ENCODE data around the gene ITPRIPL2. TPM values are rescaled to one million over a fixed set of nuclear protein-coding genes. Genes with fewer than 3 reads are reported as not detected.

Gene ITPRIPL2
- 2.3 TPM for polyA plus RNA-seq (2013, experiment 1 of 2)
- polyA plus RNA-seq (2013, experiment 2 of 2): 2.5 TPM

DNA sequence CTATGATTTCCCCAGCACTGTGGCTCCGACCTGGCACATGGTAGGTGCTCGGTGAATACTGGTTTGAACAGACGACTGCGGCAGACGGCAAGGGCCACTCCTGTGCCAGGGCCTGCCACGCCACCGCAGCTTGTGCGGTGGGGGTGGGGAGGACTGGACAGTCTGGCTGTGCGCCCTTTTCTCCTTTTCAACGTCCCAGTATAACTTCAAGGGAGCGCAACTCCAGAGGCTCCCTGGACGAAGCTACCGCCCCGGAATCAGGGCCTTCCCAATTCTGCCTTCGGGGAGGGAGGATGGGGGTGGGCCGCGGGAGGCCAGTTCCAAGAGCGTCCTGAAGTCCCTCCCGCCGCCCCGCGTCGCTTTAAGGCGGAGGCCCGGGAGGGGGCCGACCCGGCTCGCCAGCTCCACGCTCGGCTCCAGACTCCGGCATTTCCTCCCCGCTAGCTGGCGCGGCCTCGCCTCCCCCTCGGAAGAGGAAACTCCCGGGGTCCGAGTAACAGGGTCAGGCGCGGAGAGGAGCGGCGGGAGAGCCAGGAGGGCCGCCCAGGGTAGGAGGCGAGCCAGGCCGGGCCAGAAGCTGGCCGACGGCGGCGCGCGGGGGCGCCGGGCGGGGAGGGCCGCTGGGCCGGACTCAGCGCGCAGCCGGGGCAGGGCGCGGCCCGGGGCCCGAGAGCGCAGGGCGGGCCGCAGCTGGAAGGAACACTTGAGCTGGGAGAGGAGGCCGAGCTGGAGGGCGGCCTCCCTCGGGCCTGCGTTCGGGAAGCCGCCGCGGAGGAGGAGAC is at the start of gene ITPRIPL2:
Gene ITPRIPL2 (plus strand): TSS at position 388 of the 782 bp plus-strand sequence. CDS start 498 bp downstream, outside the sequence.
- H3K27ac ChIP-seq (ENCODE audit: low read depth, low read length): peak within 1 kb of the TSS; percentile 40

GRCh38 chr16:19066988-19067348 is 46.8 kb upstream of the ITPRIPL2 start:
- H3K56ac ChIP-seq (ENCODE audit: low read length): no peak overlapping the region
- H4K5ac ChIP-seq (ENCODE audit: low read length): no peak overlapping the region
- H2AK5ac ChIP-seq (ENCODE audit: low read length): no peak overlapping the region
- no peak overlapping the region for H2BK15ac ChIP-seq (replicated peaks; ENCODE audit: low read depth)
- no peak overlapping the region for H2BK5ac ChIP-seq (ENCODE audit: low read length)
- H3K4me3 ChIP-seq (ENCODE audit: low read length): no peak overlapping the region
- no peaks in the 10 kb centered on the region for H3K79me1 ChIP-seq (ENCODE audit: low read length)
- H3K4ac ChIP-seq (ENCODE audit: low read depth, low read length): no peak overlapping the region
- no peak overlapping the region for H3K18ac ChIP-seq (ENCODE audit: low read length)
- no peaks in the 10 kb centered on the region for H3K79me2 ChIP-seq (ENCODE audit: control insufficient read depth, insufficient read depth, low read length)
- H3K4me1 ChIP-seq (ENCODE audit: control insufficient read depth, low read depth, low read length): no peaks in the 10 kb centered on the region
- no peak overlapping the region for H3K23ac ChIP-seq (ENCODE audit: low read length)
- H3K27ac ChIP-seq (ENCODE audit: low read depth, low read length): no peak overlapping the region
- no peak overlapping the region for H3K4me2 ChIP-seq (ENCODE audit: low read length)
- no peak overlapping the region for H2BK120ac ChIP-seq (ENCODE audit: low read depth, low read length)
- no CpG with 5 or more reads among the region's 9 CpGs for WGBS (ENCODE audit: extremely low coverage, insufficient coverage, low lambda C conversion rate)
- peak overlapping the region; percentile 94 for H4K8ac ChIP-seq (ENCODE audit: low read depth, low read length)
- H3K36me3 ChIP-seq (ENCODE audit: control insufficient read depth, insufficient read depth, low read length): no peaks in the 10 kb centered on the region
- H3K9ac ChIP-seq (ENCODE audit: low read length): no peak overlapping the region
- no peak for DNase-seq
- no peaks in the 10 kb centered on the region for H3K27me3 ChIP-seq (ENCODE audit: insufficient read depth, low read length, poor library complexity)

More for the DNA sequence above, at the start of gene ITPRIPL2:
- Histone ChIP-seq H3K4me2 (ENCODE audit: low read length) (peak within 1 kb of the TSS; percentile 32), H3K4me1 (ENCODE audit: control insufficient read depth, low read depth, low read length) (peaks cover 4% of the 10 kb centered on the region), H2BK5ac (ENCODE audit: low read length) (peak within 1 kb of the TSS; percentile 52), H3K4ac (ENCODE audit: low read depth, low read length) (peak within 1 kb of the TSS; percentile 60), H3K27me3 (ENCODE audit: insufficient read depth, low read length, poor library complexity) (no peaks in the 10 kb centered on the region), H3K79me2 (ENCODE audit: control insufficient read depth, insufficient read depth, low read length) (no peaks in the 10 kb centered on the region), H2BK120ac (ENCODE audit: low read depth, low read length) (no peak within 1 kb of the TSS), H2AK5ac (ENCODE audit: low read length) (no peak within 1 kb of the TSS), H4K8ac (ENCODE audit: low read depth, low read length) (peak within 1 kb of the TSS; percentile 95), H3K9ac (ENCODE audit: low read length) (peak within 1 kb of the TSS; percentile 80), H4K5ac (ENCODE audit: low read length) (no peak within 1 kb of the TSS), H2BK15ac (replicated peaks; ENCODE audit: low read depth) (no peak within 1 kb of the TSS), H3K36me3 (ENCODE audit: control insufficient read depth, insufficient read depth, low read length) (no peaks in the 10 kb centered on the region), H3K18ac (ENCODE audit: low read length) (peak within 1 kb of the TSS; percentile 75), H3K4me3 (ENCODE audit: low read length) (peak within 1 kb of the TSS; percentile 50), H3K23ac (ENCODE audit: low read length) (no peak within 1 kb of the TSS), H3K56ac (ENCODE audit: low read length) (peak within 1 kb of the TSS; percentile 87), H3K79me1 (ENCODE audit: low read length) (no peaks in the 10 kb centered on the region)
- DNase-seq: peak; percentile 88
- WGBS (ENCODE audit: extremely low coverage, insufficient coverage, low lambda C conversion rate): no CpG with 5 or more reads among the region's 74 CpGs

GRCh38 chr16:19067349-19068236 is 46.2 kb upstream of the ITPRIPL2 start, which contains the start of gene COQ7:
TSS of gene COQ7 (plus strand) at chr16:19067614. CDS start at chr16:19067665, 51 bp downstream.
- Histone ChIP-seq H3K4me3 (ENCODE audit: low read length) (peak within 1 kb of the TSS; percentile 71), H2BK15ac (replicated peaks; ENCODE audit: low read depth) (no peak within 1 kb of the TSS), H3K9ac (ENCODE audit: low read length) (peak within 1 kb of the TSS; percentile 84), H3K4me2 (ENCODE audit: low read length) (peak within 1 kb of the TSS; percentile 95), H3K27ac (ENCODE audit: low read depth, low read length) (peak within 1 kb of the TSS; percentile 89), H4K8ac (ENCODE audit: low read depth, low read length) (peak within 1 kb of the TSS; percentile 94), H3K79me1 (ENCODE audit: low read length) (no peaks in the 10 kb centered on the region), H3K56ac (ENCODE audit: low read length) (peak within 1 kb of the TSS; percentile 93), H3K36me3 (ENCODE audit: control insufficient read depth, insufficient read depth, low read length) (no peaks in the 10 kb centered on the region), H2BK120ac (ENCODE audit: low read depth, low read length) (peak within 1 kb of the TSS; percentile 88), H3K4ac (ENCODE audit: low read depth, low read length) (peak within 1 kb of the TSS; percentile 97), H3K18ac (ENCODE audit: low read length) (peak within 1 kb of the TSS; percentile 97), H3K4me1 (ENCODE audit: control insufficient read depth, low read depth, low read length) (no peaks in the 10 kb centered on the region), H3K27me3 (ENCODE audit: insufficient read depth, low read length, poor library complexity) (no peaks in the 10 kb centered on the region), H2BK5ac (ENCODE audit: low read length) (peak within 1 kb of the TSS; percentile 74), H3K23ac (ENCODE audit: low read length) (no peak within 1 kb of the TSS), H4K5ac (ENCODE audit: low read length) (no peak within 1 kb of the TSS), H2AK5ac (ENCODE audit: low read length) (no peak within 1 kb of the TSS), H3K79me2 (ENCODE audit: control insufficient read depth, insufficient read depth, low read length) (no peaks in the 10 kb centered on the region)
- peak; percentile 100 for DNase-seq
- no CpG with 5 or more reads among the region's 68 CpGs for WGBS (ENCODE audit: extremely low coverage, insufficient coverage, low lambda C conversion rate)

DNA sequence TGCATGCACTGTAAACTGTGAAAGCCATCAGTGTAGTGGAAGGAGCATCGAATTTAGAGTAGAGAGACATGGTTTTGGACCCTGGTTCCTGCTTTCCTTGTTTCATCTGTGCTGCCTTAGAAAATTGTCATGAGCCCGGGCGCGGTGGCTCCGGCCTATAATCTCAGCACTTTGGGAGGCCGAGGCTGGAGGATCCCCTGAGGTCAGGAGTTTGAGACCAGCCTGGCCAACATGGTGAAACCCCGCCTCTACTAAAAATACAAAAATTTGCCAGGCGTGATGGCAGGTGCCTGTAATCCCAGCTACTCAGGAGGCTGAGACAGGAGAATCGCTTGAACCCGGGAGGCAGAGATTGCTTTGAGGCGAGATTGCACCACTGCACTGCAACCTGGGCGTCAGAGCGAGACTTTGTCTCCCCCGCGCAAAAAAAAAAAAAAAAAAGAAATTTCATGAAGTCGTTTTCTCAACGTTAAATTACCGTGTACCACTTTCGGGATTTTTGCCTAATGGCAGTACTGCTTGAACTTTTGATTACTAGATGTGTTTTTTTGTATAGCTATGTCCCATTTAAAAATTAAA is 45.4 kb upstream of the ITPRIPL2 start:
- Histone ChIP-seq H2AK5ac (ENCODE audit: low read length) (no peak overlapping the region), H3K79me2 (ENCODE audit: control insufficient read depth, insufficient read depth, low read length) (no peaks in the 10 kb centered on the region), H3K23ac (ENCODE audit: low read length) (no peak overlapping the region), H2BK120ac (ENCODE audit: low read depth, low read length) (no peak overlapping the region), H3K9ac (ENCODE audit: low read length) (peak overlapping the region; percentile 84), H4K8ac (ENCODE audit: low read depth, low read length) (no peak overlapping the region), H3K56ac (ENCODE audit: low read length) (peak overlapping the region; percentile 72), H3K4me3 (ENCODE audit: low read length) (peak overlapping the region; percentile 42), H3K27me3 (ENCODE audit: insufficient read depth, low read length, poor library complexity) (no peaks in the 10 kb centered on the region), H3K4me2 (ENCODE audit: low read length) (peak overlapping the region; percentile 95), H3K36me3 (ENCODE audit: control insufficient read depth, insufficient read depth, low read length) (no peaks in the 10 kb centered on the region), H4K5ac (ENCODE audit: low read length) (no peak overlapping the region), H2BK5ac (ENCODE audit: low read length) (no peak overlapping the region), H3K4ac (ENCODE audit: low read depth, low read length) (no peak overlapping the region), H3K79me1 (ENCODE audit: low read length) (no peaks in the 10 kb centered on the region), H3K27ac (ENCODE audit: low read depth, low read length) (no peak overlapping the region), H3K4me1 (ENCODE audit: control insufficient read depth, low read depth, low read length) (no peaks in the 10 kb centered on the region), H2BK15ac (replicated peaks; ENCODE audit: low read depth) (no peak overlapping the region), H3K18ac (ENCODE audit: low read length) (no peak overlapping the region)
- no peak for DNase-seq
- no CpG with 5 or more reads among the region's 19 CpGs for WGBS (ENCODE audit: extremely low coverage, insufficient coverage, low lambda C conversion rate)

DNA sequence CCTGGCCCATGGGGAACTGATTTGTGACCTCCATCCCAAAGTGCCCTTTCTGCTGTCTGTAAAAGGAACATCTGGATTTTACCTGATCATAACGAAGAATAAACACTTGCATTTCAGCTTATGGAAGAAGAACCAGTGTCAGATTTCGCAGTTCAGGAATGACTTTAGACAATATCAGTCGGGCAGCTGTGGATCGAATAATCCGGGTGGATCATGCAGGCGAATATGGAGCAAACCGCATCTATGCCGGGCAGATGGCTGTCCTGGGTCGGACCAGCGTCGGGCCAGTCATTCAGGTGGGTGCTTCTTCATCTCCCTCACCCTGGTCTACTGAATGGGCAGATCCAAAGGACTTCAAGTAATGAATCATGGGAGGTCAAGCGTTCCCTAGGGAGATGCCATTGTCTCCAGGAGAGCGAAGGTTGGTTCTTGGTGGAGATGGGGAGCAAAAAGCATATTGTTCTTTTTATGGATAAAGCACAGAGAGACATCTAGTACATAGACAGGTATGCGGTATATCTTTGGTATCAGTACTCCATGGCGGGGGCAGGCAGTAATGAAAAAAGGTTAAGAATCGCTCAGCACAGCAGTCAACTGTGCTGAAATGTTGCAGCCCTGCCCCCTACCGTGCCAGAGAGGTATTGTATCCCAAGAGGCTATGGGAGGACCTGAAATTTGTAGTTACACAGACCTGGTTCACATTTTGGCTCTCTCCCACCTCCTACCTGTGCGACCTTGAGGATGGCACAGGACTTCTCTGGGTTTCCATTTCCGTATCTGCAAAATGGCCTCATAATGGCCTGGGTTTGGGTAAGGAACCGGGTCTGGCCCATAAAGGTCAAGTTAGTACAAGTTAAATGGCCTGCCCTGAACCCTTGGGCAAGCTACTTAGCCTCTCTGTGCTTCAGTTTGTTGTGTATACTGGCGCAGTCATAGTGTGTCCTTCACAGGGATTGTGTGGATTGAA is 41.7 kb upstream of the ITPRIPL2 start:
- no peak overlapping the region for H3K4me2 ChIP-seq (ENCODE audit: low read length)
- WGBS (ENCODE audit: extremely low coverage, insufficient coverage, low lambda C conversion rate): no CpG with 5 or more reads among the region's 21 CpGs

More for the DNA sequence above, 41.7 kb upstream of the ITPRIPL2 start:
- H3K56ac ChIP-seq (ENCODE audit: low read length): no peak overlapping the region
- no peak overlapping the region for H3K4me3 ChIP-seq (ENCODE audit: low read length)
- no peak overlapping the region for H2BK120ac ChIP-seq (ENCODE audit: low read depth, low read length)
- H4K8ac ChIP-seq (ENCODE audit: low read depth, low read length): no peak overlapping the region
- H3K79me2 ChIP-seq (ENCODE audit: control insufficient read depth, insufficient read depth, low read length): no peaks in the 10 kb centered on the region
- no peaks in the 10 kb centered on the region for H3K4me1 ChIP-seq (ENCODE audit: control insufficient read depth, low read depth, low read length)
- H3K23ac ChIP-seq (ENCODE audit: low read length): no peak overlapping the region
- H2AK5ac ChIP-seq (ENCODE audit: low read length): no peak overlapping the region
- H3K27ac ChIP-seq (ENCODE audit: low read depth, low read length): no peak overlapping the region
- no peak overlapping the region for H3K9ac ChIP-seq (ENCODE audit: low read length)
- H3K27me3 ChIP-seq (ENCODE audit: insufficient read depth, low read length, poor library complexity): no peaks in the 10 kb centered on the region
- H2BK5ac ChIP-seq (ENCODE audit: low read length): no peak overlapping the region
- H3K18ac ChIP-seq (ENCODE audit: low read length): no peak overlapping the region
- no peak overlapping the region for H3K4ac ChIP-seq (ENCODE audit: low read depth, low read length)
- no peak overlapping the region for H4K5ac ChIP-seq (ENCODE audit: low read length)
- no peaks in the 10 kb centered on the region for H3K36me3 ChIP-seq (ENCODE audit: control insufficient read depth, insufficient read depth, low read length)
- DNase-seq: peak; percentile 75
- H2BK15ac ChIP-seq (replicated peaks; ENCODE audit: low read depth): no peak overlapping the region
- no peaks in the 10 kb centered on the region for H3K79me1 ChIP-seq (ENCODE audit: low read length)

Data from mesendoderm (in vitro differentiated cells).